Measurements from ENCODE around the gene RAB7A. TPM values are rescaled to one million over a fixed set of nuclear protein-coding genes. Genes with fewer than 3 reads are reported as not detected.

The RAB7A gene
- total and polyA plus RNA-seq, 2 experiments from 2014 or later = 89.8 to 156 TPM

DNA sequence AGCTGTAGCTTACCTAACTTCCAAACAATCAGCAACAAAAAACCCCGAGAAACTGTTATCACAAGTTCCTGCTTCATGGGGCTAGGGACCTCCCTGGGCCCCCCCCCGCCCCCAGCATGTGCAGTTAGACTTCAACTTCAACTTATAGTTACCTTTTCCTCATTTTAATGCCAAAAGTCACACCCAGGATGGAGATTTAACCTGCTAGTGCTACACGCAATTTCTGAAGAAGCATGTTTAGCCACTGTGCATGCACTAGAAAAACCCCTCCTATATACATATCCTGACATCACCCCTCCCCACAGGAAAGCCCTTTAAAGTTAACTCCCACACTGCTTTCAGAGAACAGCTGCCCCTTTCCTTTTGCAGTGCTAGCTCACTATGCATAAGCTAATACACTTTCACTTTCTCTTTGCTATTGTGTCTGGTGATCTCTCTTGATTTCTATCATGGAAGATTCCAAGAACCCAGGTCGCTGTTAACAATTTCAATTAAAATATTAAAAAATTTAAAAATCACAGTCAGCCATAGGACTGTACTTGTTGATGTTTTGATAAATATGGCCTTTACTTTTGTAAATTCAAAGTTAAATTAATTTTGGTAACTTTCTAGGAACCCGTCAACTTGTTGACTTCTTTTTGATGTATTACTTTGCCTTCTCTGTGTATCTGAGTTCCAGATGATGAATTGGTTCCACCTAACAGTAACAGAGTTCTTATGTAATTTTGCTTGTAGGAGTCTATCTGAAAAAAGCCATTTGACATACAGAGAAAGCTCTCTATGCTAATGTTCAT is 78.2 kb downstream of the RAB7A start (continued):
- TF ChIP-seq, protein P1, sequence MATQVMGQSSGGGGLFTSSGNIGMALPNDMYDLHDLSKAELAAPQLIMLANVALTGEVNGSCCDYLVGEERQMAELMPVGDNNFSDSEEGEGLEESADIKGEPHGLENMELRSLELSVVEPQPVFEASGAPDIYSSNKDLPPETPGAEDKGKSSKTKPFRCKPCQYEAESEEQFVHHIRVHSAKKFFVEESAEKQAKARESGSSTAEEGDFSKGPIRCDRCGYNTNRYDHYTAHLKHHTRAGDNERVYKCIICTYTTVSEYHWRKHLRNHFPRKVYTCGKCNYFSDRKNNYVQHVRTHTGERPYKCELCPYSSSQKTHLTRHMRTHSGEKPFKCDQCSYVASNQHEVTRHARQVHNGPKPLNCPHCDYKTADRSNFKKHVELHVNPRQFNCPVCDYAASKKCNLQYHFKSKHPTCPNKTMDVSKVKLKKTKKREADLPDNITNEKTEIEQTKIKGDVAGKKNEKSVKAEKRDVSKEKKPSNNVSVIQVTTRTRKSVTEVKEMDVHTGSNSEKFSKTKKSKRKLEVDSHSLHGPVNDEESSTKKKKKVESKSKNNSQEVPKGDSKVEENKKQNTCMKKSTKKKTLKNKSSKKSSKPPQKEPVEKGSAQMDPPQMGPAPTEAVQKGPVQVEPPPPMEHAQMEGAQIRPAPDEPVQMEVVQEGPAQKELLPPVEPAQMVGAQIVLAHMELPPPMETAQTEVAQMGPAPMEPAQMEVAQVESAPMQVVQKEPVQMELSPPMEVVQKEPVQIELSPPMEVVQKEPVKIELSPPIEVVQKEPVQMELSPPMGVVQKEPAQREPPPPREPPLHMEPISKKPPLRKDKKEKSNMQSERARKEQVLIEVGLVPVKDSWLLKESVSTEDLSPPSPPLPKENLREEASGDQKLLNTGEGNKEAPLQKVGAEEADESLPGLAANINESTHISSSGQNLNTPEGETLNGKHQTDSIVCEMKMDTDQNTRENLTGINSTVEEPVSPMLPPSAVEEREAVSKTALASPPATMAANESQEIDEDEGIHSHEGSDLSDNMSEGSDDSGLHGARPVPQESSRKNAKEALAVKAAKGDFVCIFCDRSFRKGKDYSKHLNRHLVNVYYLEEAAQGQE (IDR thresholded peaks at IDR 0.05; ENCODE audit: unreplicated experiment) = no peak
- no peak for TF ChIP-seq CREB1 (CRISPR knock-in tag; IDR thresholded peaks at IDR 0.05; ENCODE audit: low read depth)

DNA sequence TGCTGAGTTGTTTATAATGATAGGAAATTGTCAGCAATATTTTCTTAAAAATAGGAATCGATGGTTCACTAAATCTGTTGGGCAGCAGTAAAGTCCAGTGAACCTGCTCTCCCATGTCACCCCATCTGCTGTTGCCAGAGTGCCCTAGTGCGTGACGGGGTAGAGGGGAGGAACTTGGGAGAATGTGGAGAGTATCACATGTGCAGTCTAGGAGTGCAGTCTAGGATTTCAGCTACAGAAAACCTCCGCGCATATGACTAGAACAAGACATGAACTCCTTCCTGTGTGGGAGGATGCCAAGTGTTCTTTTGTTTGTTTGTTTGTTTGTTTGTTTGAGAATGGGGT is 78.8 kb downstream of the RAB7A start:
- no peaks in the 10 kb centered on the region for H3K9me2 ChIP-seq (ENCODE audit: insufficient read depth)
- H3K4me1 ChIP-seq (ENCODE audit: insufficient read depth) = no peaks in the 10 kb centered on the region
- no peak overlapping the region for H3K4me3 ChIP-seq
- H3K79me2 ChIP-seq (replicated peaks; ENCODE audit: insufficient read depth) = peaks cover 15% of the 10 kb centered on the region
- H2AFZ ChIP-seq = no peak overlapping the region
- H3K36me3 Mint-ChIP-seq (ENCODE audit: low read depth) = peaks cover 47% of the 10 kb centered on the region
- peaks cover 13% of the 10 kb centered on the region; the same call in 2 of the 3 replicates for H3K4me1 Mint-ChIP-seq
- no peak overlapping the region for H3K4me3 Mint-ChIP-seq
- H3K27ac Mint-ChIP-seq = peak overlapping the region; percentile 15
- H3K27me3 Mint-ChIP-seq (ENCODE audit: insufficient read depth, low read depth, poor library complexity) = no peaks in the 10 kb centered on the region
- H3K27me3 ChIP-seq (ENCODE audit: insufficient read depth) = no peaks in the 10 kb centered on the region
- ATAC-seq (no peak), DNase-seq (ENCODE audit: low spot score) (no peak)
- H3K9me3 Mint-ChIP-seq = no peaks in the 10 kb centered on the region
- peaks cover 13% of the 10 kb centered on the region for H3K36me3 ChIP-seq (ENCODE audit: insufficient read depth)
- no peaks in the 10 kb centered on the region for H3F3A ChIP-seq (replicated peaks; ENCODE audit: low read depth)
- no peak overlapping the region for H3K4me2 ChIP-seq
- H4K20me1 ChIP-seq (replicated peaks; ENCODE audit: insufficient read depth) = peaks cover 23% of the 10 kb centered on the region
- 0 out of 2 replicates have a peak overlapping the region, but pooled peaks have one; percentile 3 for H3K27ac ChIP-seq (ENCODE audit: low read depth)
- TF ChIP-seq, protein P2, sequence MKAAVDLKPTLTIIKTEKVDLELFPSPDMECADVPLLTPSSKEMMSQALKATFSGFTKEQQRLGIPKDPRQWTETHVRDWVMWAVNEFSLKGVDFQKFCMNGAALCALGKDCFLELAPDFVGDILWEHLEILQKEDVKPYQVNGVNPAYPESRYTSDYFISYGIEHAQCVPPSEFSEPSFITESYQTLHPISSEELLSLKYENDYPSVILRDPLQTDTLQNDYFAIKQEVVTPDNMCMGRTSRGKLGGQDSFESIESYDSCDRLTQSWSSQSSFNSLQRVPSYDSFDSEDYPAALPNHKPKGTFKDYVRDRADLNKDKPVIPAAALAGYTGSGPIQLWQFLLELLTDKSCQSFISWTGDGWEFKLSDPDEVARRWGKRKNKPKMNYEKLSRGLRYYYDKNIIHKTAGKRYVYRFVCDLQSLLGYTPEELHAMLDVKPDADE (IDR thresholded peaks at IDR 0.05) = no peak
- TF ChIP-seq, protein P1 (IDR thresholded peaks at IDR 0.05; ENCODE audit: unreplicated experiment) = no peak
- TF ChIP-seq JUNB (IDR thresholded peaks at IDR 0.05; ENCODE audit: unreplicated experiment) (no peak), POLR2AphosphoS5 (IDR thresholded peaks at IDR 0.05; ENCODE audit: low read depth) (no peak), ZNF331 (CRISPR knock-in tag; IDR thresholded peaks at IDR 0.05; ENCODE audit: low read depth) (no peak), EZH2phosphoT487 (IDR thresholded peaks at IDR 0.05; ENCODE audit: unreplicated experiment) (no peak), NANOG (IDR thresholded peaks at IDR 0.05; ENCODE audit: borderline replicate concordance) (no peak), EZH2 (IDR thresholded peaks at IDR 0.05; ENCODE audit: low read depth, unreplicated experiment) (no peak), STAT1 (IDR thresholded peaks at IDR 0.05; ENCODE audit: unreplicated experiment) (no peak)
- TF ChIP-seq, protein P3, sequence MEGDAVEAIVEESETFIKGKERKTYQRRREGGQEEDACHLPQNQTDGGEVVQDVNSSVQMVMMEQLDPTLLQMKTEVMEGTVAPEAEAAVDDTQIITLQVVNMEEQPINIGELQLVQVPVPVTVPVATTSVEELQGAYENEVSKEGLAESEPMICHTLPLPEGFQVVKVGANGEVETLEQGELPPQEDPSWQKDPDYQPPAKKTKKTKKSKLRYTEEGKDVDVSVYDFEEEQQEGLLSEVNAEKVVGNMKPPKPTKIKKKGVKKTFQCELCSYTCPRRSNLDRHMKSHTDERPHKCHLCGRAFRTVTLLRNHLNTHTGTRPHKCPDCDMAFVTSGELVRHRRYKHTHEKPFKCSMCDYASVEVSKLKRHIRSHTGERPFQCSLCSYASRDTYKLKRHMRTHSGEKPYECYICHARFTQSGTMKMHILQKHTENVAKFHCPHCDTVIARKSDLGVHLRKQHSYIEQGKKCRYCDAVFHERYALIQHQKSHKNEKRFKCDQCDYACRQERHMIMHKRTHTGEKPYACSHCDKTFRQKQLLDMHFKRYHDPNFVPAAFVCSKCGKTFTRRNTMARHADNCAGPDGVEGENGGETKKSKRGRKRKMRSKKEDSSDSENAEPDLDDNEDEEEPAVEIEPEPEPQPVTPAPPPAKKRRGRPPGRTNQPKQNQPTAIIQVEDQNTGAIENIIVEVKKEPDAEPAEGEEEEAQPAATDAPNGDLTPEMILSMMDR (conservative IDR thresholded peaks at IDR 0.05; ENCODE audit: low read depth in 2 of 2) = no peak
